GM19043 (cell line): ENCODE results near the gene PCARE.

ENCODE experiments used
- ATAC-seq: cut with Tn5 transposase; IDR thresholded peaks from one replicate; pipeline ENCODE4 v1.9.1; 2021; ENCODE audit warnings: low read depth; ENCODE audit not compliant: unreplicated experiment

Gene PCARE

GRCh38 chr2:29012211-29012681, 62.1 kb downstream of the PCARE start:
- no peak for ATAC-seq
